ENCODE results near the gene AKAP7. TPM values are rescaled to one million over a fixed set of nuclear protein-coding genes. Genes with fewer than 3 reads are reported as not detected.

AKAP7 gene
- total and polyA plus RNA-seq, 2 donors (not counting 3 experiments of a cell fraction or from before 2014, with no cell fraction given): 0.76 to 3.3 TPM

- Histone ChIP-seq H3K27ac (ENCODE audit: insufficient read depth, low read depth, low read length) (no peak overlapping the region), H3K27me3 (ENCODE audit: control insufficient read depth in 2 of 2, insufficient read depth in 2 of 2, low read length in 2 of 2) (no peaks in the 10 kb centered on the region), H3K4me1 (ENCODE audit: control insufficient read depth, extremely low read depth, insufficient read depth, low read length) (no peaks in the 10 kb centered on the region), H3K9me3 (replicated peaks; ENCODE audit: control insufficient read depth, insufficient read depth, low read length) (no peaks in the 10 kb centered on the region), H3K9me1 (replicated peaks; ENCODE audit: control insufficient read depth, extremely low read depth, insufficient read depth, low read length) (no peaks in the 10 kb centered on the region), H2AFZ (ENCODE audit: low read depth, low read length) (no peak overlapping the region), H3K4me3 (replicated peaks in 1 of 3; ENCODE audit: insufficient read depth in 1 of 3, low read depth in 1 of 3, low read length in 3 of 3) (no peak overlapping the region), H3K36me3 (ENCODE audit: control insufficient read depth in 2 of 2, extremely low read depth in 1 of 2, insufficient read depth in 2 of 2, low read length in 2 of 2) (no peaks in the 10 kb centered on the region), H3K4me2 (ENCODE audit: insufficient read depth, low read length) (no peak overlapping the region), H3K9ac (replicated peaks; ENCODE audit: extremely low read depth, insufficient read depth, low read length) (no peak overlapping the region), H4K20me1 (replicated peaks; ENCODE audit: control insufficient read depth, extremely low read depth, insufficient read depth, low read length) (no peaks in the 10 kb centered on the region), H3K79me2 (ENCODE audit: control insufficient read depth, insufficient read depth, low read length) (no peaks in the 10 kb centered on the region)
- TF ChIP-seq CTCF (IDR thresholded peaks at IDR 0.05; ENCODE audit: extremely low read depth in 1 of 2, insufficient read depth in 1 of 2, low read depth in 1 of 2, low read length in 2 of 2) (no peak), JUN (IDR thresholded peaks at IDR 0.05; ENCODE audit: borderline replicate concordance, insufficient read depth, insufficient read length, low read depth) (no peak), MYC (IDR thresholded peaks at IDR 0.05; ENCODE audit: low read depth, low read length) (no peak)
- no TSS peak for BruUV-seq (replicated peaks)
- ChIA-PET CTCF (interaction anchor here (2.5 kb wide), 1 partner anchor 284 kb away, joined by 26 read pairs; no protein-coding TSS in a partner anchor), POLR2A (no interaction called here)
- intact Hi-C loops (cut with micrococcal nuclease): no loop called here
- FAIRE-seq (no peak), DNase-seq (ENCODE audit: low read depth, low spot score) (no peak)
- dilution Hi-C loops (cut with MboI; ENCODE audit: extremely low pct_ligation_motif_present, low sequenced_read_pairs): no loop called here
Observed at GRCh38 chr6:131169613-131170012, 34.3 kb downstream of the AKAP7 start.

- H3K9ac ChIP-seq (replicated peaks; ENCODE audit: extremely low read depth, insufficient read depth, low read length): no peak overlapping the region
- BruUV-seq (replicated peaks): no TSS peak
- no peaks in the 10 kb centered on the region for H3K27me3 ChIP-seq (ENCODE audit: control insufficient read depth in 2 of 2, insufficient read depth in 2 of 2, low read length in 2 of 2)
- H3K27ac ChIP-seq (ENCODE audit: insufficient read depth, low read depth, low read length): no peak overlapping the region
- H4K20me1 ChIP-seq (replicated peaks; ENCODE audit: control insufficient read depth, extremely low read depth, insufficient read depth, low read length): no peaks in the 10 kb centered on the region
- no peaks in the 10 kb centered on the region for H3K79me2 ChIP-seq (ENCODE audit: control insufficient read depth, insufficient read depth, low read length)
- TF ChIP-seq MYC (IDR thresholded peaks at IDR 0.05; ENCODE audit: low read depth, low read length) (no peak), CTCF (IDR thresholded peaks at IDR 0.05; ENCODE audit: extremely low read depth in 1 of 2, insufficient read depth in 1 of 2, low read depth in 1 of 2, low read length in 2 of 2) (no peak), FOS (IDR thresholded peaks at IDR 0.05; ENCODE audit: borderline replicate concordance, insufficient read depth, low read length) (no peak), MAX (IDR thresholded peaks at IDR 0.05; ENCODE audit: insufficient read depth, insufficient read length) (no peak), EZH2 (IDR thresholded peaks at IDR 0.05; ENCODE audit: borderline replicate concordance, low read depth, low read length, severe bottlenecking) (no peak), POLR2AphosphoS5 (IDR thresholded peaks at IDR 0.05; ENCODE audit: insufficient read depth, low read depth, low read length) (no peak), JUN (IDR thresholded peaks at IDR 0.05; ENCODE audit: borderline replicate concordance, insufficient read depth, insufficient read length, low read depth) (no peak)
- H3K9me3 ChIP-seq (replicated peaks; ENCODE audit: control insufficient read depth, insufficient read depth, low read length): no peaks in the 10 kb centered on the region
- ChIA-PET POLR2A (no interaction called here), CTCF (no interaction called here)
- H3K4me2 ChIP-seq (ENCODE audit: insufficient read depth, low read length): no peak overlapping the region
- dilution Hi-C loops (cut with MboI; ENCODE audit: extremely low pct_ligation_motif_present, low sequenced_read_pairs) (no loop called here), intact Hi-C loops (cut with micrococcal nuclease) (no loop called here)
- no peaks in the 10 kb centered on the region for H3K36me3 ChIP-seq (ENCODE audit: control insufficient read depth in 2 of 2, extremely low read depth in 1 of 2, insufficient read depth in 2 of 2, low read length in 2 of 2)
- DNase-seq (ENCODE audit: low read depth, low spot score): no peak
- FAIRE-seq: no peak
- H3K4me1 ChIP-seq (ENCODE audit: control insufficient read depth, extremely low read depth, insufficient read depth, low read length): no peaks in the 10 kb centered on the region
- H3K9me1 ChIP-seq (replicated peaks; ENCODE audit: control insufficient read depth, extremely low read depth, insufficient read depth, low read length): no peaks in the 10 kb centered on the region
- no peak overlapping the region for H3K4me3 ChIP-seq (replicated peaks in 1 of 3; ENCODE audit: insufficient read depth in 1 of 3, low read depth in 1 of 3, low read length in 3 of 3)
- no peak overlapping the region for H2AFZ ChIP-seq (ENCODE audit: low read depth, low read length)
Observed at GRCh38 chr6:131172222-131172621, 37.0 kb downstream of the AKAP7 start.
